HepG2 (cell line): ENCODE data around the gene IFI30. TPM values are rescaled to one million over a fixed set of nuclear protein-coding genes. Genes with fewer than 3 reads are reported as not detected.

ENCODE experiments used
- ATF7 ChIP-seq, 2 experiments: fragments of 450-650 bp in 1 of 2; sonication (generic) in 1 of 2; formaldehyde crosslinking in 1 of 2; IDR thresholded peaks; 2 replicates each; pipeline versions ENCODE4 v1.4.0 to v1.6.1; 2016 to 2020; ENCODE audit warnings: antibody characterized with exemption in 1 of 2, mild to moderate bottlenecking in 1 of 2, missing genetic modification reagents in 1 of 2
- HNRNPL ChIP-seq: fragments of 200-400 bp; formaldehyde crosslinking; IDR thresholded peaks from 2 replicates; pipeline ENCODE4 v1.6.1; 2017; ENCODE audit warnings: mild to moderate bottlenecking, low read depth, low read length
- IRX3 ChIP-seq: sonication (generic); formaldehyde crosslinking; IDR thresholded peaks from 2 replicates; pipeline ENCODE4 v1.8.1; 2023; ENCODE audit warnings: mild to moderate bottlenecking, low read depth, missing genetic modification reagents, borderline replicate concordance
- KLF6 ChIP-seq: IDR thresholded peaks from 2 replicates; pipeline ENCODE4 v1.8.0; 2016; ENCODE audit warnings: missing biosample characterization, missing genetic modification reagents
- MBNL3 ChIP-seq: fragments of 250-450 bp; sonication (Bioruptor Pico); conservative IDR thresholded peaks from 2 replicates; pipeline ENCODE4 v1.8.0; 2022; ENCODE audit warnings: mild to moderate bottlenecking, inconsistent platforms
- MIER2 ChIP-seq: IDR thresholded peaks from 2 replicates; pipeline ENCODE4 v1.6.1; 2016; ENCODE audit warnings: missing biosample characterization, missing genetic modification reagents
- MXI1 ChIP-seq: IDR thresholded peaks from 3 replicates; pipeline ENCODE4 v1.6.1; 2012; ENCODE audit warnings: low read depth, low read length, inconsistent platforms, borderline replicate concordance
- POLR2AphosphoS2 ChIP-seq: IDR thresholded peaks from 2 replicates; pipeline ENCODE4 v1.6.1; 2011; ENCODE audit warnings: low read depth, low read length, improper control_type of control experiment
- RFXAP ChIP-seq: sonication (generic); formaldehyde crosslinking; IDR thresholded peaks from 2 replicates; pipeline ENCODE4 v1.4.0; 2020; ENCODE audit warnings: missing genetic modification reagents, borderline replicate concordance
- SAP130 ChIP-seq: IDR thresholded peaks from 2 replicates; pipeline ENCODE4 v1.6.1; 2016; ENCODE audit warnings: low read depth
- SP5 ChIP-seq: IDR thresholded peaks from 2 replicates; pipeline ENCODE4 v1.6.1; 2016; ENCODE audit warnings: low read depth, borderline replicate concordance
- ZBTB21 ChIP-seq: sonication (generic); formaldehyde crosslinking; IDR thresholded peaks from 2 replicates; pipeline ENCODE4 v1.4.0; 2020; ENCODE audit warnings: missing genetic modification reagents
- ZNF383 ChIP-seq: sonication (generic); formaldehyde crosslinking; IDR thresholded peaks from 2 replicates; pipeline ENCODE4 v1.4.0; 2020; ENCODE audit warnings: missing genetic modification reagents, mild to moderate bottlenecking, borderline replicate concordance
- polyA plus RNA-seq, 8 experiments: library from polyadenylated mRNA; depleted of rRNA in 3 of 8; stranded (reverse) in 7 of 8; unstranded in 1 of 8; fragments of >200 nt; fragmentation: Illumina TruSeq in 4 of 8; extraction: Trizol in 4 of 8; gene quantifications; 2 replicates each; pipeline versions ENCODE4 v1.2.1 to v1.2.3, GENCODE V29; 2011 to 2016; ENCODE audit warnings: low read depth in 4 of 8, missing spikeins in 1 of 8, mixed read lengths in 1 of 8; ENCODE audit not compliant: insufficient read depth in 1 of 8
- total RNA-seq, 5 experiments: library from RNA; depleted of rRNA; stranded (reverse); fragments of >200 nt; fragmentation: Illumina TruSeq; extraction: Trizol; gene quantifications; 2 replicates each; pipeline ENCODE4 v1.2.3, GENCODE V29; 2016; ENCODE audit warnings: low read depth in 1 of 5
- TF ChIP-seq, protein P1 (sequence below), 2 experiments: sonication (generic) in 1 of 2; formaldehyde crosslinking in 1 of 2; IDR thresholded peaks; 2 replicates each; pipeline versions ENCODE4 v1.4.0 to v1.6.1; 2016 to 2020; ENCODE audit warnings: borderline replicate concordance in 1 of 2, low read depth in 1 of 2, mild to moderate bottlenecking in 1 of 2, missing genetic modification reagents in 1 of 2
- TF ChIP-seq, protein P2 (sequence below): sonication (generic); formaldehyde crosslinking; IDR thresholded peaks from 2 replicates; pipeline ENCODE4 v1.5.1; 2020; ENCODE audit warnings: mild to moderate bottlenecking, missing genetic modification reagents, moderate library complexity

The IFI30 gene
- total and polyA plus RNA-seq, 2 of the 13 experiments (the other 11 are each of a cell fraction or from before 2014, with no cell fraction given), result 25.0 to 79.4 TPM

- TF ChIP-seq, protein P1, sequence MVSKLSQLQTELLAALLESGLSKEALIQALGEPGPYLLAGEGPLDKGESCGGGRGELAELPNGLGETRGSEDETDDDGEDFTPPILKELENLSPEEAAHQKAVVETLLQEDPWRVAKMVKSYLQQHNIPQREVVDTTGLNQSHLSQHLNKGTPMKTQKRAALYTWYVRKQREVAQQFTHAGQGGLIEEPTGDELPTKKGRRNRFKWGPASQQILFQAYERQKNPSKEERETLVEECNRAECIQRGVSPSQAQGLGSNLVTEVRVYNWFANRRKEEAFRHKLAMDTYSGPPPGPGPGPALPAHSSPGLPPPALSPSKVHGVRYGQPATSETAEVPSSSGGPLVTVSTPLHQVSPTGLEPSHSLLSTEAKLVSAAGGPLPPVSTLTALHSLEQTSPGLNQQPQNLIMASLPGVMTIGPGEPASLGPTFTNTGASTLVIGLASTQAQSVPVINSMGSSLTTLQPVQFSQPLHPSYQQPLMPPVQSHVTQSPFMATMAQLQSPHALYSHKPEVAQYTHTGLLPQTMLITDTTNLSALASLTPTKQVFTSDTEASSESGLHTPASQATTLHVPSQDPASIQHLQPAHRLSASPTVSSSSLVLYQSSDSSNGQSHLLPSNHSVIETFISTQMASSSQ (IDR thresholded peaks at IDR 0.05; ENCODE audit: low read depth), result no peak
- TF ChIP-seq, protein P1 (CRISPR knock-in tag; IDR thresholded peaks at IDR 0.05; ENCODE audit: borderline replicate concordance), result 0 out of 2 replicates have a peak, but pooled peaks have one; percentile 24
- peak; percentile 66; the same call in 1 of the 2 replicates for TF ChIP-seq HNRNPL
- no peak for TF ChIP-seq ZBTB21 (CRISPR knock-in tag)
- 0 out of 2 replicates have a peak, but pooled peaks have one; percentile 47 for TF ChIP-seq ZNF383 (CRISPR knock-in tag)
- 0 out of 2 replicates have a peak, but pooled peaks have one; percentile 17 for TF ChIP-seq SP5 (CRISPR knock-in tag)
- TF ChIP-seq KLF6 (CRISPR knock-in tag), result no peak
- peak; percentile 28; the same call in 1 of the 2 replicates for TF ChIP-seq SAP130
- TF ChIP-seq RFXAP, result peak; percentile 99
- TF ChIP-seq MIER2, result no peak
- TF ChIP-seq POLR2AphosphoS2, result no peak; the same call in 1 of the 2 replicates
- TF ChIP-seq ATF7 (IDR thresholded peaks at IDR 0.05), result no peak
- TF ChIP-seq ATF7 (CRISPR knock-in tag; IDR thresholded peaks at IDR 0.05), result no peak
- TF ChIP-seq, protein P2, sequence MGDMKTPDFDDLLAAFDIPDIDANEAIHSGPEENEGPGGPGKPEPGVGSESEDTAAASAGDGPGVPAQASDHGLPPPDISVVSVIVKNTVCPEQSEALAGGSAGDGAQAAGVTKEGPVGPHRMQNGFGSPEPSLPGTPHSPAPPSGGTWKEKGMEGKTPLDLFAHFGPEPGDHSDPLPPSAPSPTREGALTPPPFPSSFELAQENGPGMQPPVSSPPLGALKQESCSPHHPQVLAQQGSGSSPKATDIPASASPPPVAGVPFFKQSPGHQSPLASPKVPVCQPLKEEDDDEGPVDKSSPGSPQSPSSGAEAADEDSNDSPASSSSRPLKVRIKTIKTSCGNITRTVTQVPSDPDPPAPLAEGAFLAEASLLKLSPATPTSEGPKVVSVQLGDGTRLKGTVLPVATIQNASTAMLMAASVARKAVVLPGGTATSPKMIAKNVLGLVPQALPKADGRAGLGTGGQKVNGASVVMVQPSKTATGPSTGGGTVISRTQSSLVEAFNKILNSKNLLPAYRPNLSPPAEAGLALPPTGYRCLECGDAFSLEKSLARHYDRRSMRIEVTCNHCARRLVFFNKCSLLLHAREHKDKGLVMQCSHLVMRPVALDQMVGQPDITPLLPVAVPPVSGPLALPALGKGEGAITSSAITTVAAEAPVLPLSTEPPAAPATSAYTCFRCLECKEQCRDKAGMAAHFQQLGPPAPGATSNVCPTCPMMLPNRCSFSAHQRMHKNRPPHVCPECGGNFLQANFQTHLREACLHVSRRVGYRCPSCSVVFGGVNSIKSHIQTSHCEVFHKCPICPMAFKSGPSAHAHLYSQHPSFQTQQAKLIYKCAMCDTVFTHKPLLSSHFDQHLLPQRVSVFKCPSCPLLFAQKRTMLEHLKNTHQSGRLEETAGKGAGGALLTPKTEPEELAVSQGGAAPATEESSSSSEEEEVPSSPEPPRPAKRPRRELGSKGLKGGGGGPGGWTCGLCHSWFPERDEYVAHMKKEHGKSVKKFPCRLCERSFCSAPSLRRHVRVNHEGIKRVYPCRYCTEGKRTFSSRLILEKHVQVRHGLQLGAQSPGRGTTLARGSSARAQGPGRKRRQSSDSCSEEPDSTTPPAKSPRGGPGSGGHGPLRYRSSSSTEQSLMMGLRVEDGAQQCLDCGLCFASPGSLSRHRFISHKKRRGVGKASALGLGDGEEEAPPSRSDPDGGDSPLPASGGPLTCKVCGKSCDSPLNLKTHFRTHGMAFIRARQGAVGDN (CRISPR knock-in tag), result peak; percentile 77
- TF ChIP-seq MBNL3 (CRISPR knock-in tag), result no peak
- TF ChIP-seq IRX3, result no peak
- TF ChIP-seq MXI1, result no peak
Observed at GRCh38 chr19:18156841-18157464, 16.7 kb upstream of the IFI30 start (continued).
